HG03575 (cell line): ENCODE measurements around the gene FAM114A1.
A peak's percentile ranks its signal among the peaks of the same experiment; 100 is the strongest.
"Not testable (repeated sequence)": the region's sequence is repeated elsewhere in the genome, so short reads cannot be mapped to it uniquely, and the experiment has no call there.

ENCODE experiments used
- ATAC-seq: cut with Tn5 transposase; IDR thresholded peaks from one replicate; pipeline ENCODE4 v1.9.1; 2021; ENCODE audit not compliant: unreplicated experiment, insufficient number of reproducible peaks, low FRiP score; ENCODE audit errors: extremely low read depth

FAM114A1 gene

GRCh38 chr4:38923746-38924145, 56.1 kb downstream of the FAM114A1 start:
- no peak for ATAC-seq

- ATAC-seq = no peak
Observed at GRCh38 chr4:38924353-38924752, 56.7 kb downstream of the FAM114A1 start.

- no peak for ATAC-seq
Observed at GRCh38 chr4:38925492-38926413, 58.1 kb downstream of the FAM114A1 start.

DNA sequence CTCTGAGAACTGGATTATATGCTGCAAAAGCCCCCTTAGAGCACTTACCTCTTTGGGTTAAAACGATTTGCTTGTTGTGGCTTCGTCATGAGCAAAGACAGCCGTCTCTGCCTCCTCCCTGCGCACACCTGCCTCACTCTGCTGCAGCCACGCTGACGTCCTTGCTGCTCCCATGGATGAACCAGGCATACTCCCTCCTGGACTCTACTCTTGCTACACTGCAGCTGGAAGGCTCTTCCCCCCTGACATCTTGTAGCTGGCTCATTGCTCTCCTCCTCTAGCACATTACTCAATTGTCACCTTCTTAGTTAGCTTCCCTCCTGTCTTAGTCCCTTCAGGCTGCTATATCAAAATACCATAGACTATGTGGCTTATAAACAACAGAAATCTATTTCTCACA, 59.3 kb downstream of the FAM114A1 start:
- no peak for ATAC-seq

DNA sequence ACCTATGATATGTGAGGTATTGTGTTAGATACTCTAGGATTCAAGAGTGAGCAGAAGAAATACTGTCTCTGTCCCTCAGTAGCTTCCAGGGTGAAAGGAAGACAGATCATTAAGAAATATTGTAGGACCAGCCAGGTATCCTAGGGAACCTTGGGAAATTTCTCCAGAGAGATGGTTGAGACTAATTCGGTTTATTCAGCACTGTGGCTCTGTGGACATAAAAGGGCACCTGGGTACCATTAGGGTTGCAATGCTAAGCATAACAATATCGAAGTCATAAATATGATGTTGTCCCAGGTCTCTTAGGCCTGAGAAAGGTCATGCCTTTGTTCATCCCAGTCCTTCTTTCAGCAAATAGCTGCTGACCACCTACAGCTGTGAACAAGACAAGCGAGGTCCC, 61.0 kb downstream of the FAM114A1 start:
- no peak for ATAC-seq

GRCh38 chr4:38928974-38929373, 61.4 kb downstream of the FAM114A1 start:
- ATAC-seq = no peak

DNA sequence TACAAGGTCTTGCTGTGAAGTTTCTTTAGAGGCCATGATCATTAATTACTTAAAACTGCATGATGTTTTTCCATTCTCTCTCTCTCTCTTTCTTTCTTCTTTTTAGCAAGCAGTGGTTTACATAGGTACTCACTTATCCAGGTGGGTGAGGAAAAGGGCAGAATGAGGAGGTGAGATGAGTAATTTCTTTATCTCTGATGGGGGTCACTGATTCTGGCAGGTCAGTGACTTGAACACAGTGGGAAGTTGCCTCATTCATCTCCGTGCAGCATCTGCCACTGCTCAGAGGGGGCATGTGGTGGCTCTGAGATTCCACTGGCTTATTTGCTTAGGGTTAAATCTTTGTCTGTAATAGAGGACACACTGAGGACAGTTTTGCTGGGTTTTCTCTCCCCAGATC, 62.6 kb downstream of the FAM114A1 start:
- no peak for ATAC-seq

DNA sequence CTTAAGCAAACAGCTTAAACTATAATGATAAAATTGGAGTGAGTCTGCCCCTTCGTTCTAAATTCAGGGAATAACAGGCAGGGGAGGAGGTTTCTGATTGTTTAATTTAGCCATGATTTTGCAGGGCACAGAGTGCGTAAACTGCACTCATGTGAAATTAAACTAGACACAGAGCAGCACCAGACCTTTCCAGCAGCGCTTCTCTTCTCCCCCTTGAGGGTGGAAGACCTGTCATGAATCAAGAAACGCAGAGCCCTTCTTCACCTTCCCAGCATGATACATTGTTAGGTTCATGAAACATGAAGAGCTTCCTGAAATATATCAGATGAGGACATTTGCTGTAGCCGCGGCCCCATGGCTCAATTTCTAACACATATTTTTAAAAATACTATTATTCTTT, 63.1 kb downstream of the FAM114A1 start:
- no peak for ATAC-seq

DNA sequence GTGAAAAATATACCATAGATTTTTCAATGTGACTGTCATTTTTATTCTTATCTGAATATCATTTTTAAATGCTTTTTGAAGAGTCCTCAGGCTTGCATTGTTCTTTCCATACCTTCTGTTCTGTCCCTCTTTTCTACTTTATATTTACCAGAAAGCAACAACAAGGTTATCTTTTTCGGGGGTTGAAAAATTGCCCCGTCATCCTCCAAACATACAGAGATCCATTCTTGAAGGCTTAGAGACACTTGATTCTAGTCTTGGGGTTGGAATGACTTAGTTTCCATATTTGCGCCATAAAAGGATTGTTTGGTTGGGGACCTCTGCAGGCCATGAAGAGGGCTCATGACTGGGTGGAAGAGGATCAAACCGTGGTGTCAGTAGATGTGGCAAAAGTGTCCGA, 63.5 kb downstream of the FAM114A1 start:
- no peak for ATAC-seq

GRCh38 chr4:38935391-38936073, 67.9 kb downstream of the FAM114A1 start:
- ATAC-seq = no peak

DNA sequence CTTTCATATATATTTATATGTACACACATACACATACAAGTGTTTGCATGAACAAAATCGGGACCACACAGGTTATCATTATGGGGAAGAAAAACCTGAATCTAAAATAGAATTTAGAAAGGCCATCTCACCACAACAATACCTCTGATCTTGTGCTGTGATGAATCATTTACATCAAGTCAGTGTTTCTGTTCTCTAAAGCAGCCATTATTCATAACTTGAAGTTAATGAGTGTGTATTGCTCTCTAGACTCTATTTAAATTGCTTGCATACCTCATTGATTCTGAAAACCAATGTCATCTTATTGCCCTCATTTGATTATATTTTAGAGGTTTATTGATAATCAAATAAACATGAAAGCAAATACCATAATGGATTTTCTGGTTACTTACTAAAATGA, 71.6 kb downstream of the FAM114A1 start:
- ATAC-seq = peak; percentile 88

DNA sequence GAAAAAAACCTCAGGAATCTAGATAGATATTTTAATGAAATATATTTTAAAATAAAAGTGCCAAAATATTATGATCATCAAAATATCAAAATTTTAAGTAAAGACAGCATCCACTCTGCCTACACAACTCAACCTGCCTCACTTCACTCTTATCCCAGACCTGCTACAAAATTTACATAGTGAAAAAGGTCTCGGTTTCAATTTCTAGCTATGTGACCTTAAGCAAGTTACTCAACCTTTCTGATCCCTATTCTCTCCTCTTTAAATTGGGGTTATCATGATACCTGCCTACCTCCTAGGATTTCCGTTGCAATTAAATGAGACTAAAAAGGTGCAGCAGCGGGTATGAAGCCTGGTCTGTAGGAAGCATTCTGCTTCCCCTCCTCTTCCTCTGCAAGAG, 72.9 kb downstream of the FAM114A1 start:
- no peak for ATAC-seq

DNA sequence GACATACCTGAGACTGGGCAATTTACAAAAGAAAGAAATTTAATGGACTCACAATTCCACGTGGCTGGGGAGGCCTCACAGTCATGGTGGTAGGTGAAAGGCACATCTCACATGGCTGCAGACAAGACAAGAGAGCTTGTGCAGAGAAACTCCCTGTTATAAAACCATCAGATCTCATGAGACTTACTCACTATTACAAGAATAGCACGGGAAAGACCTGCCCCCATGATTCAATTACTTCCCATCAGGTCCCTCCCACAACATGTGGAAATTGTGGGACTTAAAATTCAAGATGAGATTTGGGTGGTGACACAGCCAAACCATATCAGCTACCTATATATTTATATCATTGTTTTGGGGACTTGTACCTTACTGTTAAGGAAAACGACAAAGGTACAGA, 74.3 kb downstream of the FAM114A1 start:
- ATAC-seq = not testable (repeated sequence)

GRCh38 chr4:38943343-38943742, 75.7 kb downstream of the FAM114A1 start:
- ATAC-seq = no peak

DNA sequence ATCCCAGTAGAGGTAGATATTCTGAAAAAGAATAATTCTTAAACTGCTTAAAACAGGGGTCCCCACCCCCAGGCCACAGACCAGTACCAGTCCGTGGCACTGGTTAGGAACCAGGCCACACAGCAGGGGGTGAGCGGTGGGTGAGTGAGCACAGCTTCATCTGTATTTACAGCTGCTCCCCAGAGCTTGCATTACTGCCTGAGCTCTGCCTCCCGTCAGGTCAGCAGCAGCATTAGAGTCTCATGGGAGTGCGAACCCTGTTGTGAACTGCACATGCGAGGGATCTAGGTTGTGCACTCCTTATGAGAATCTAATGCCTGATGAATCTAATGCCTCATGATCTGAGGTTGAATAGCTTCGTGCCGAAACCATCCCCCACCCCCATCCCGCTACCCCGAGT, 76.8 kb downstream of the FAM114A1 start:
- no peak for ATAC-seq

GRCh38 chr4:38946919-38947318, 79.3 kb downstream of the FAM114A1 start:
- ATAC-seq = no peak

GRCh38 chr4:38948551-38948950, 80.9 kb downstream of the FAM114A1 start:
- no peak for ATAC-seq

DNA sequence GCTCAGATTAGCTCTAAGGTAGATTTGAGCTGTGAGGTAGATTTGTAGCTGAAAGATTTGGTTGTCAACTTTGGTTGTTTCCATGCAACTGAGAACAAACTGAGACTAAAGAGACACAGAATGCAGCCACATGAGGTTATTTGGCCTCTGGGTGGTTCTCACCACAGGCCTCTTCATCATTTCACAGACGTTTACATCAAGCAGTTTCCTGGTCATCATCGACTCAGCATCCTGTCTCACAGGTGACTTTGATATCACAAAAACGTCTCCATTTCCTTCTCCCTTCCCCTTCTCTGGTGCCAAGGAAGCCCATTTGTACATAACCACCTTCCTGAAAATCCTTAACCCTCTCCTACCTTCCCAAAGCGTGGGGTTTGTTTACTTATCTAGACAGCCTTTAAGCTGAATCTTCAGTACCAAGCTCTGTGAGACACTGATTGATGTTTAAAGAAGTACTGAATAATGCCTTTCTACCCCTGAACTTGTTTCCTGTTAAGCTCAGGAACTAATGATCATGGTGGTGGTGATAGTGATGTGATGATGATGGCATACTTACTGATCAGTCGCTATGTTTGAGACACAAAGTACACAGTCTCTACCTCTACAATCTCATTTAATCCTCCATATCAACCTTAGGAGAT, 81.9 kb downstream of the FAM114A1 start:
- ATAC-seq = no peak

DNA sequence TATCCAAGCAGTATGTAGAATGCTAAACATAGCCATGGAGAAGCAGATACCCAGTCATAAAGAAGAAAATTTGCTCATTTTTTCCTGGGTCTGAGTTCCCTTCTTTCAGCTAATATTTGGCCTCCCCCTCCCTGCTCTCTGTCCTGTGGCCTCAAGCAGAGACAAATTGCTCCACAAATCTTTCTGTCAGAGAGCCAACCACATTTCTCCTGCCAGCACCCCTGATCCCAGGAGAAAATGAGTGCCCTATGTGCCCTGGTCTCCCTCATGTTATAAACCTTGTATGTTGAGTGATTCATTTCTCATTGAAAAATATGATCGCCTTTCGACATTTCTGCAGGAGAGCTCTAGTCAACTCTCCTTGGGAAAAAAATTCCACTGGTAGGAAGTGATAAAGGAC, 82.6 kb downstream of the FAM114A1 start:
- ATAC-seq = no peak

GRCh38 chr4:38950734-38951133, 83.1 kb downstream of the FAM114A1 start:
- no peak for ATAC-seq
